LNCAP (cell line): ENCODE data around the gene EXO1.

Experiments used
- CTCF ChIP-seq: fragments of 450-650 bp; IDR thresholded peaks from 2 replicates; pipeline ENCODE4 v1.5.1; 2017; ENCODE audit warnings: mild to moderate bottlenecking

EXO1 gene

GRCh38 chr1:241825581-241825980 lies 22.4 kb upstream of the EXO1 start:
- TF ChIP-seq CTCF: no peak

- TF ChIP-seq CTCF: no peak
Measured at GRCh38 chr1:241827264-241827663, 20.7 kb upstream of the EXO1 start.

- TF ChIP-seq CTCF: no peak
Measured at GRCh38 chr1:241828463-241829021, 19.5 kb upstream of the EXO1 start.

- no peak for TF ChIP-seq CTCF
Measured at GRCh38 chr1:241829468-241829867, 18.5 kb upstream of the EXO1 start.

- TF ChIP-seq CTCF: peak; percentile 89
Measured at GRCh38 chr1:241834733-241835377, 13.1 kb upstream of the EXO1 start.

GRCh38 chr1:241836941-241837340 lies 11.1 kb upstream of the EXO1 start:
- no peak for TF ChIP-seq CTCF

GRCh38 chr1:241837416-241837815 lies 10.6 kb upstream of the EXO1 start:
- TF ChIP-seq CTCF: no peak

DNA sequence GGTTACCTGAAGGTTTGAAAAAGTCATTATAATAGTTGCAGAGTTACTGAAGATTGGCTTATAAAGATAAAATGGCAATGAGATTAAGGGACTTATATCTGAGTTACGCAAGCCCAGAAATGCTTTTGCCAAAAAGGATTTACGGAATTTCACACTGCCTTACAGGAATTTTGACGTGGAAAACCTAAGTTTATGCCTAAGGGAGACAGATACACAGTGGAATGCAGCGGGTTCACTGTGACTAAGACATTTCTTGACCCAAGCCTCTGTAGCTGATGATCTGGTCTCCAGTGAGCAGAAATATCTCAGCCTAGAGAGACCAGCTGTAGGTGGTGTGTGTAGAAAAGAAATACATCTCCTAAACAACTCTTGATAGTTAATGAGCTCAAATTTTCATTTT lies 10.1 kb upstream of the EXO1 start:
- TF ChIP-seq CTCF: no peak
